A673 (cell line): Measurements from ENCODE around the gene MT2A. TPM values are rescaled to one million over a fixed set of nuclear protein-coding genes. Genes with fewer than 3 reads are reported as not detected.

Experiments
- BruUV-seq: library from RNA; stranded (reverse); fragments of 400-500 nt; replicated peaks from 2 replicates; lab custom pipeline; 2021; lab: Mats Ljungman, UMichigan
- CTCF ChIA-PET: fragments of 300-600 bp; sonication (Branson Sonifier 250); formaldehyde crosslinking; loops from one replicate; lab custom pipeline; 2022; ENCODE audit warnings: antibody characterized with exemption; lab: Charles Lee
- POLR2A ChIA-PET: fragments of 300-600 bp; sonication (Branson Sonifier 250); formaldehyde crosslinking; loops from one replicate; lab custom pipeline; 2022; ENCODE audit warnings: antibody characterized with exemption; ENCODE audit not compliant: low non-redundant PET; lab: Charles Lee
- DNase-seq: peaks from one replicate; pipeline ENCODE4 v3.0.0-alpha.2; 2015; ENCODE audit warnings: low spot score
- H3K27ac ChIP-seq: fragments of 200-600 bp; sonication (generic); 2 replicates; pipeline ENCODE4 v1.5.1; 2016; ENCODE audit warnings: mixed run types, low read depth, mild to moderate bottlenecking, mixed read lengths, antibody characterized with exemption, low read length; ENCODE audit not compliant: poor library complexity, severe bottlenecking
- H3K27me3 ChIP-seq: fragments of 200-600 bp; sonication (generic); replicated peaks from 2 replicates; pipeline ENCODE4 v1.6.1; 2017; ENCODE audit warnings: mixed run types, low read depth, mild to moderate bottlenecking, mixed read lengths, antibody characterized with exemption, low read length; ENCODE audit not compliant: insufficient read depth, poor library complexity
- H3K36me3 ChIP-seq: fragments of 200-600 bp; sonication (generic); 2 replicates; pipeline ENCODE4 v1.6.1; 2016; ENCODE audit warnings: mixed run types, mild to moderate bottlenecking, mixed read lengths, antibody characterized with exemption, low read length; ENCODE audit not compliant: insufficient read depth, poor library complexity, severe bottlenecking
- H3K4me1 ChIP-seq: fragments of 200-600 bp; sonication (generic); 2 replicates; pipeline ENCODE4 v1.6.1; 2017; ENCODE audit warnings: mixed run types, mild to moderate bottlenecking, mixed read lengths, antibody characterized with exemption, low read length; ENCODE audit not compliant: insufficient read depth, poor library complexity, severe bottlenecking
- H3K4me3 ChIP-seq: fragments of 200-600 bp; sonication (generic); 2 replicates; pipeline ENCODE4 v1.5.1; 2016; ENCODE audit warnings: low read depth, mixed run types, mild to moderate bottlenecking, mixed read lengths, low read length; ENCODE audit not compliant: poor library complexity, severe bottlenecking
- H3K9me3 ChIP-seq: fragments of 200-600 bp; sonication (generic); 2 replicates; pipeline ENCODE4 v1.6.1; 2016; ENCODE audit warnings: mixed run types, low read depth, mild to moderate bottlenecking, mixed read lengths, antibody characterized with exemption, low read length; ENCODE audit not compliant: poor library complexity, severe bottlenecking
- CTCF ChIP-seq: fragments of 300-800, 200-600 bp; sonication (generic); conservative IDR thresholded peaks from 2 replicates; pipeline ENCODE4 v1.5.1; 2017; ENCODE audit warnings: low read depth, mild to moderate bottlenecking, antibody characterized with exemption, low read length, moderate library complexity, mixed read lengths
- EZH2 ChIP-seq: fragments of 200-600 bp; sonication (generic); IDR thresholded peaks from 2 replicates; pipeline ENCODE4 v1.6.1; 2017; ENCODE audit warnings: borderline replicate concordance, low read depth, mild to moderate bottlenecking, mixed read lengths, antibody characterized with exemption, low read length; ENCODE audit not compliant: poor library complexity, severe bottlenecking
- intact Hi-C: fragments of 100-400 bp; cut with micrococcal nuclease; formaldehyde crosslinking; loops from one replicate; pipeline ENCODE4 v1.10.0; 2022; ENCODE audit not compliant: unreplicated experiment
- total RNA-seq: library from RNA; stranded (reverse); gene quantifications from 2 replicates; pipeline ENCODE4 v1.2.3, GENCODE V29; 2021

MT2A gene
- total RNA-seq, 1 experiment from 2014 or later, result 218 TPM

GRCh38 chr16:56649271-56649670, 40.9 kb downstream of the MT2A start:
- Histone ChIP-seq H3K27ac (no peak overlapping the region), H3K9me3 (no peaks in the 10 kb centered on the region), H3K36me3 (no peaks in the 10 kb centered on the region), H3K4me3 (no peak overlapping the region), H3K27me3 (peaks cover 3% of the 10 kb centered on the region), H3K4me1 (no peaks in the 10 kb centered on the region)
- intact Hi-C loops, result no loop called here
- no TSS peak for BruUV-seq
- ChIA-PET POLR2A (no interaction called here), CTCF (no interaction called here)
- no peak for TF ChIP-seq CTCF
- TF ChIP-seq EZH2, result no peak
- DNase-seq, result no peak

GRCh38 chr16:56649820-56650219, 41.4 kb downstream of the MT2A start:
- Histone ChIP-seq H3K4me1 (no peaks in the 10 kb centered on the region), H3K4me3 (no peak overlapping the region), H3K27ac (no peak overlapping the region), H3K9me3 (no peaks in the 10 kb centered on the region), H3K27me3 (peaks cover 3% of the 10 kb centered on the region), H3K36me3 (no peaks in the 10 kb centered on the region)
- BruUV-seq, result no TSS peak
- ChIA-PET CTCF (no interaction called here), POLR2A (no interaction called here)
- intact Hi-C loops, result no loop called here
- DNase-seq, result no peak
- TF ChIP-seq CTCF (no peak), EZH2 (no peak)

- no peak for DNase-seq
- POLR2A ChIA-PET, result no interaction called here
- intact Hi-C loops, result no loop called here
- CTCF ChIA-PET, result no interaction called here
- no peak within 1 kb of the TSS for H3K27ac ChIP-seq
- no peaks in the 10 kb centered on the region for H3K36me3 ChIP-seq
- no peak within 1 kb of the TSS for H3K4me3 ChIP-seq
- H3K9me3 ChIP-seq, result no peaks in the 10 kb centered on the region
- H3K27me3 ChIP-seq, result peaks cover 3% of the 10 kb centered on the region
- BruUV-seq, result no TSS peak
- TF ChIP-seq EZH2, result no peak
- TF ChIP-seq CTCF, result no peak
- no peaks in the 10 kb centered on the region for H3K4me1 ChIP-seq
Measured at GRCh38 chr16:56651586-56651985, 43.2 kb downstream of the MT2A start, which contains the start of gene MT1B. Gene MT1B, plus strand, starts transcription at chr16:56651886. Its CDS starts 68 bp downstream, at chr16:56651954.
